SIG-M5 (cell line): ENCODE data around the gene CAMK2A.

Source experiments
- DNase-seq: peaks from one replicate; lab custom pipeline; 2025; lab: John Stamatoyannopoulos, UW

Gene CAMK2A

DNA sequence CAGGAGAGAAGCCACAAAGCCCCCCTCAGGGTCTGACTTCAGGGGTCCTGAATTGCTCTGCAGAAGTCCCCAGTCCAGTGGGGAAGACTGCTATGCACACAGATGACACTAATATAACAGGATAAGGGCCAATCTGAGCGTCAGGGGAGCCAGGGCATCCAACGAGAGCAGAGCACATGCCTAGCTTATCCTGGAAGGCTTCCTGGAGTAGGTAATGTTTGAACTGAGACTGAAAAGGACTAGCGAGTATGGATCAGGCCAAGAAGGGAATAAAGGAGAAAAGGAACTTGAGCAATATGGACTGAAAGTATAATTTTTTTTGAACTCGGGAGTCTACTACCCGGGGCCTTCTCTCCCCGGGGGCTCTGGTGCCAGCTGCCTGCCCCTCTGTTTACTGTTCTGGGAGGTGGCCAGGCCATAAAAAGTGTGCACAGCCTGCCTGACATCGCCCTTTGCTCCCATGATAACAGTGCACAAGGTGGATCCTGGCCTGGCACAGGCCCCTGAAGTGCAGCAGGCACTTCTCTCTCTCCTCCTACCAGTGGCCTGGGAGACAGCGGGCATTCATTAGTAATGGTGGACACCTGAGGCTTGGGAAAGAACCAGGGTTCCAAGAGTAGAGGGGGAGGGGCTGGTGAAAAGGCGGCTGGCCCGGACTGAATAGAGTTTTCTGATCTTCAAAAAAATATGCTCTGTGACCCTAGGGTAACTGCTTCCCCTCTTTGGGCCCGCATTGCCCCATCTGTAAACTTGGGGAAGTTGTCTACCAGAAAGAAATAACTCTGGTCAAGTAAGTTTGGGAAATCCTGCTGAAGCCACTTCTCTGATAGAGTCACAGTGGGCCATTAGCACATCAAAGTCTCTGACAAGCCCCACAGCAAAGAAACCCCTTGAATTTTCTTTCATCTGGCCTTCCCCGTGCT lies 104.3 kb downstream of the CAMK2A start:
- DNase-seq = no peak

DNA sequence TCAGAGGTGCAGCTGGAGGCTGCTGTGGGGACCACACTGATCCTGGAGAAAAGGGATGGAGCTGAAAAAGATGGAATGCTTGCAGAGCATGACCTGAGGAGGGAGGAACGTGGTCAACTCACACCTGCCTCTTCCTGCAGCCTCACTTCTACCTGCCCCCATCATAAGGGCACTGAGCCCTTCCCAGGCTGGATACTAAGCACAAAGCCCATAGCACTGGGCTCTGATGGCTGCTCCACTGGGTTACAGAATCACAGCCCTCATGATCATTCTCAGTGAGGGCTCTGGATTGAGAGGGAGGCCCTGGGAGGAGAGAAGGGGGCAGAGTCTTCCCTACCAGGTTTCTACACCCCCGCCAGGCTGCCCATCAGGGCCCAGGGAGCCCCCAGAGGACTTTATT lies 105.6 kb downstream of the CAMK2A start:
- DNase-seq = no peak

DNA sequence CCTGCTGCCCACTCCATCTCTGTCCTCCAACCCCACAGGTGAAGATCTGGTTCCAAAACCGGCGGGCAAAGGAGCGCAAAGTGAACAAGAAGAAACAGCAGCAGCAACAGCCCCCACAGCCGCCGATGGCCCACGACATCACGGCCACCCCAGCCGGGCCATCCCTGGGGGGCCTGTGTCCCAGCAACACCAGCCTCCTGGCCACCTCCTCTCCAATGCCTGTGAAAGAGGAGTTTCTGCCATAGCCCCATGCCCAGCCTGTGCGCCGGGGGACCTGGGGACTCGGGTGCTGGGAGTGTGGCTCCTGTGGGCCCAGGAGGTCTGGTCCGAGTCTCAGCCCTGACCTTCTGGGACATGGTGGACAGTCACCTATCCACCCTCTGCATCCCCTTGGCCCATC lies 106.1 kb downstream of the CAMK2A start:
- DNase-seq = no peak

DNA sequence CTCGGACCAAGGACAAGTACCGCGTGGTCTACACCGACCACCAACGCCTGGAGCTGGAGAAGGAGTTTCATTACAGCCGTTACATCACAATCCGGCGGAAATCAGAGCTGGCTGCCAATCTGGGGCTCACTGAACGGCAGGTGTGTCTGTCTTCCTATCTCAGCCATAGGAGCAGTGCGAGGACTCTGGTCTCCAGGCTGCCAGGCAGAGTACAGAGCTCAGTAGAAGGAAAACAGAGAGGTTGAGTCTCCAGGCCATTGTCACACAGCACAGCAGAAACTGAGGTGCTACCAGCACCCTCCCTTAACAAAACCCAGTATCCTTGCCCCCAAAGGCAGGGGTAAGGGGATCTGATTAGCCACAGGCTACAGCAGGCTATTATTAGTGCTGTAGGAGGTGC lies 106.8 kb downstream of the CAMK2A start:
- no peak for DNase-seq

DNA sequence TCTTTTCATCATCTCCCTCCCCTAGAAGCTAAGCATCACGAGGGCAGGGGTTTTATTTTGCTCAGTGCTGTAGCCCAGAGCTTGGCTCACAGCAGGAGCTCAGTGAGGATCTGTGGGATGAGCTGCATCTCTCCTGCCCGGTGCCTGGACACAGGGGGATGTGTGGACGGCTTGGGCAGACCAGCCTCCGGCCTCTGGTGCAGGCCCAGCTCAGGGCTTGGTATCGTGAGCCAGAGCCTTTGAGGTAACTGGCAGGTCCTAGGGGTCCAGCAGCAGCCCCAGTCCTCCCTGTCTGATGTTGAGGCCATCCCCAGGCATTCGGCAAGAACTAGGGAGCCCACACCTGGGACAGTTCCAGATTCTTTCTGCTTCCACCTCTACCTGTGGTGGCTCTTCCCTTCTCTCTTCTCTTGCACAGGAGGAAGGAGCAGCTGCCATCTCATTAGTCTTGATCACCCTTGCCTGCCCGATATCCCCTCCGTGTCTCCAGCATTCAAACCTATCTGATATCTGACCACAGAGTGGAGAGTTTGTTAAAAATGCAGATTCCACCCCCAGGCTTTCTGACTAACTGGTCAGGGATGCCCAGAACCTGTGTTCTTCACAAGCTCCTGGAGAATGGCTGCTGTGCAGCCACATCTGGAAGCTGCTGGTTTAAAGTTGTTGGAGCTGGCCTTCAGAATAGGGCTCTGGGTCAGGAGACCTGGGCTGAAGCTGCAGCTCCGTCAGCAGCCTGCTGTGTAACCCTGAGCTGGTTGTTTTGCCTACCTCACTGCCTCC lies 107.6 kb downstream of the CAMK2A start:
- no peak for DNase-seq

DNA sequence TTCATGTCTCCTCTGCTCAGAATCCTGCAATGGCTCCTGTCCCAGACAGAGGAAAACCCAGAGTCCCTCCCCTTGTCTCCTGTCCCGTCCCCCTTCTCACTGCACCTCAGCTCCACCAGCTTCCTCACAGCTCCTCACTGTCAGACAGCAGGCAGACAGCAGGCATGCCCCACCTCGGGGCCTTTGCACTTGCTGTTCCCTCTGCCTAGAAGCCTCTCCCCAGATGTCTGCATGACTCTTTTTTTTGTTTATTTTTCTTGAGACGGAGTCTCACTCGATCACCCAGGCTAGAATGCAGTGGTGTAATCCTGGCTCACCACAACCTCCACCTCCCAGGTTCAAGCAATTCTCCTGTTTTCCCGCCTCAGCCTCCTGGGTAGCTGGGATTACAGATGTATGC lies 108.5 kb downstream of the CAMK2A start:
- no peak for DNase-seq

DNA sequence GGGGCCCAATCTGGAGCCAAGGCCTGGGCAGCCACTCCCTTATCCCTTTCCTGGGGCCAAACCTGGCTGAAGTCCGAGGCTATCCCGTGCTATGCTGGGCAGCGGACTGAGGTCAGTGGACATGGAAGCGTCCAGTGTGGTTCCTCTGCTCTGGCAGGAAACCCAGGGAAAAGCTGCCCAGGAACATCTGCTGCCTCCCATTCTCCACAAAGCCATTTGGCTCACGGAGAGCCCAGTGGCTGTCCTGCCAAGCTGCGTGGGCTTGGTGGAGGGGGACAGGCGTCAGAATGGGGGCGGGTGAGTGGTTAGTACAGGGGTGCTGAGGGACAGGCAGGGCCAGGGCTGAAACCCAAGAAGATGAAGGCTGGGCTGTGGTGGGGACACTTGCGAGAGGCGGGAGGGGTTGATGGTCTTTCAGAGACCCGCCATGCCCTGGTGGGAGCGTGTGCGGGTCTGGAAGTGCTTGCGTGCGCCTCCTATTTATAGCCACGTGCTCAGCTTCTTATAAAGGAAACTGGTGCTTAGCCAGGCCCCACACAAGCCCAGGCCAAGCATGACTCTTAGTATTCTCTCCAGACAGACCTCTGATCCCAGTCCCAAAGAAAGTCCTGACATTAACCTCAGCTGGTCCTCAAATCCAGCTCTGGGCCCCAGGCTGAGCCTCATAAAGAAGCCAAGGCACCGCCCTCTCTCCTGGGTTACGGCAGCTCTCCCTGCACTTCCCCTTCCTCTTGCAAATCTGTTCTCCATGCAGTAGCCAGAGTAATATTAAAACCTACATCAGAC lies 109.1 kb downstream of the CAMK2A start:
- DNase-seq = no peak

DNA sequence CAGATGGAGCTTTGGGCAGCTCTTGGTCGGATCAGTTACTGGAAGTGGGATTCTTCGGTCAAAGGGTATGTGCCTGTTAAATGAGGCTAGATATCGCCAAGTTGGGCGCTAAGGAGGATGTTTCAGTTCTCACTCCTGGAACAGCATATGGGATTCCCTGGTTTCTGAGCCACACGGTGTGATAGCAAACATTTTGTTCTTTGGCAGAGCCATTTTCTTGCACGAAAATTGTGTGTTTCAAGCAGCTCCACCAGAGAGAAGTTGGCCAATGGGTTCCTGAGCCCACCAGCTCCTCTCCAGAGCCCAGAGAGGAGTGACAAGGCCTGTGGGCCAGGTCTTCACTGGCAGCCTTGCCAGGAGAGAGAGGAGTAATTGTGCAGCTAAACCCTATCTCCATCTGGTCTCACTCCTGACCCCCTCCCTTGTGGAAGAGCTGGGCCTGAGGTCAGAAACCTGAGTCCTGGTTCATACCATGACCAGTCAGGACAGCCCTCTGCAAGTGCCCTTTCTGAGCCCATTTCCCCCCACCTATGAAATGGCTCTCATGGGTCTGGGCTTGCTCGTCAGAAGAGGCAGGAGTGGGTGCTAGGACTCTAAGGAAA lies 110.5 kb downstream of the CAMK2A start:
- no peak for DNase-seq

DNA sequence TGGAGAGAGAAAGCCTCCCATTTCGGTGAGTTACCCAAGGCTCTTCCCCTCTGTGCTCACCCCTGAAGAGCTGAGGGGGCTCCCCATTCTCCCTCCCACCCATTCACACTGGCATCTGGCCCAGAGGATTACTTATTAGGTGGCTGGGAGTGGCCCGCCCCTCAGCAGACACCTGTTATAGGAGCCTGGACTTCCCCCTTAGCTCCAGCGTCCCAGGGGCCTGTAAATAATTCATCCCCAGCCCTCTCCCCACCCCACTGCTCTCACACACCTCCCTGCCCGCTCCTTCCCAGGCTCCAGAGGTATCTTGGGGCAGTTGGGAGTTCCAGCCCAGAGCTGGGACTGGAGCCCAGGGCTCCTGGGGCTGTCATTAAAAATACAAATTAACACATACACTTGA lies 111.3 kb downstream of the CAMK2A start:
- no peak for DNase-seq

DNA sequence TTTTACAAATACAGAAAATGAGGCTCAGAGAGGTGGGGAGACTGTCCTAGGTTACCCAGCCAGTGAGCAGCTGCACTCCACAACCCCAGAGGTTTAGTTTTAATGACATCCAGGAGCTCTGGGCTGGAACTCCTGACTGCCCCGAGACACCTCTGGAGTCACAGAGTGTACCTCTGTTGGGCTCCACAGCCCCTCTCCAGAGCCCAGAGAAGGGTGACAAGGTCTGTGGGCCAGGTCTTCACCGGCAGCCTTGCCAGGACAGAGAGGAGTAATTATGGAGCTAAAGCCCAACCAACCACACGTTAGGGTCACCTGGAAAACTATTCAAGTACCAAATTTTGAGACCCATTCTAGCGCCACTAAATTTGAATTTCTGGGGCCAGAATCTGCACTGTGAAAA lies 111.9 kb downstream of the CAMK2A start:
- DNase-seq = no peak

DNA sequence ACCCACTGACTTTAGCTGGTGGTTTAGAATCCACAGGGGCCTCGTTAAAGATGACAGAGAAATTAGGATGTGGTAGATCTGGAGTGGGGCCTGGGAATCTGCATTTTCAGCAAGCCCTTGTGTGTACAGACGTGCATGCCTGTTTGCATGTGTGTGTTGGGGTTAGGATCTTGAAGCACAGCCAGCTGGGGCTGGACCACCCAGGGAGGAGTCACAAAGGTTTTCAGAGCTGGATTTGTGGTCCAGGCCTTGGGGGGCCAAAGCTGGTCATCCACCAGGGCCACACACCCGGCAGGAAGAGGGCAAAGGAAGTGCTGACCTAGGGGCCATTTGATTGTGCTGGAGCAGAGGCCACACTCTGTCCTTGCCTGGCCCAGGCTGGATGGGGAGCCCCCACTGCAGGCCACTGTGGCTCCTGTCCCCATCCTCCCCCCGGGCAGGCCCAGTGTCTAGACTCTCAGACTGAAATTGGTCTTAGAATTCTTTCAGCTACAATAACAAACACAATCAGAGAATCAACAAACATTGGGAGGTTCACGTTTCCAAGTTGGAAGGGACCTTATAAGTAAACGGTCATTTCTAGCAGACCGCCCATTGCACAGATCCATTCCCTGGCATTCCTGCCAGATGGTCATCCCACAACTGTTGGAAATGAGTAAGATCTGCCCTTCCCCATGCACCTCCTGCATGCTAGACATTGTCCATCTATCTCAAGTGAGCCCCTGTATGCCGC lies 112.7 kb downstream of the CAMK2A start:
- no peak for DNase-seq

DNA sequence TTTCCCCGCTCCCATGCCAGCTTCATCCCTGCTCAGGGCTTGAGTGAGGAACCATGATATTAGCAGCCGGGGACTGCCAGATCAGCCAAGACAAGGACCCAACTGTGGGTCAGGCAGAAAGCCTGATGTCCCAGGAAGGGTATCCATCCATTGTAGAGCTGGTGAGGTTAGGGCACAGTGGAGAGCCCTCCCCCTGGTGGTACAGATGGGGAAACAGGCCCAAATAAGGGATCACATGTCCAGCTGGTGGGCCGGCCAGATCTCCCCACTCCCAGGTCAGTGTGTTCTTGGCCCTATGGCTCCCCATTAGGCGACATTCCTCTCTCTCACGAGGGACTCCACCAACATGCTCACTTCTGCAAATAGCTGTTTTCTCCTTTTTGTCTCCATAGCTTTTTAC lies 114.0 kb downstream of the CAMK2A start:
- no peak for DNase-seq

DNA sequence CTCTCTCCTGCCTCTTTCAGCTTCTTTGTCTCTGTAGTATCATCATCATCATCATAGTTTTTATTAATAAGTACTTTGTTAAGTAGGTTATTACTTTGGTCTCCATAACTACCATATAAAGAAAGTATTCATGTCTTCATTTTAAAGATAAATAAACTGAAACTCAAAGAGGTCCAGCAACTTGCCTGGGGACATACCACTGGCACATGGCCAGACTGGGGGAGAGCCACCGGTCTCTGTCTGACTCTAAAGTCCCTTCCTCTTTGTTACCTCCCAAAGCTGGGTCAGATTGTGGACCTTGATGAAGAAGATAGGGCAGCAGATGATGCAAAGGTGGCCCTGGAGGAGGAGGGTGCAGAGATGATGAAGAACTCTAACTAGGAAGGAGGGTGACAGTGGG lies 114.5 kb downstream of the CAMK2A start:
- DNase-seq = no peak

DNA sequence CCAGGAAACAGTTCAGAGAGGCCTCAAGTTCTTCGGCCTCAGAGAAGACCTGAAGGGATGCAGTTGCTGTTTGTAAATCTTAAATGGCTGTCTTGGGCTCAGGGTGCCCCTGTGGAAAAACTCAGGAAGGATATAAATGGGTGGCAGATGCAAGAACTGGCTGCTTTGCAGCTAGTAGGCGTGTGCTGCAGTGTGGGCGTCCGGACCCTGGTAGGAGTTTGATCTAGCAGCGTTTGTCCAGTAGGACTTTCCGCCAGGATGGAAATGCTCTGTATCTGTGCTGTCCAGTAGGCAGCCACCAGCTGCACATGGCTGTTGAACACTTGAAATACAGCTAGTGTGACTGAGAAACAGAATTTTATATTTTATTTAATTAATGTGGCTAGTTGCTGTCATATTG lies 115.3 kb downstream of the CAMK2A start:
- DNase-seq = no peak

DNA sequence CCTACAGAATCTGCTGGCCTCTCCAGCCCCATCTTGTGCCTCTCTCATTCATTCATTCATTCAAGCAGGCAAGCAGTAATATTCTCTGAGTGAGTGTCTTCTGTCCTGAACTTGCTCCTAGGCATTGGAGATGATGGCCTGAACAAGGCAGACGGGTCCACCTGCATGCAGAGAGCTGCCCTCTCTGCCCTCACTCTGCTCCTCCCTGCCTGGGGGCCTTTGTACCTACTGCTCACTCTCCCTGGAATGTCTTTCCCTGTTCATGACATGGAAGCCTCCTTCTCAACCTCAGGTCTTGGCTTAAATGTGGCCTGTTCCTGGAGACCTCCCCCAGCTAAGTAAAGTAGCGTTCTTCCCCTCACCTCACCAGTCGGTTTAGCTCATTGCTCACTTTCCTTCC lies 116.4 kb downstream of the CAMK2A start:
- no peak for DNase-seq

DNA sequence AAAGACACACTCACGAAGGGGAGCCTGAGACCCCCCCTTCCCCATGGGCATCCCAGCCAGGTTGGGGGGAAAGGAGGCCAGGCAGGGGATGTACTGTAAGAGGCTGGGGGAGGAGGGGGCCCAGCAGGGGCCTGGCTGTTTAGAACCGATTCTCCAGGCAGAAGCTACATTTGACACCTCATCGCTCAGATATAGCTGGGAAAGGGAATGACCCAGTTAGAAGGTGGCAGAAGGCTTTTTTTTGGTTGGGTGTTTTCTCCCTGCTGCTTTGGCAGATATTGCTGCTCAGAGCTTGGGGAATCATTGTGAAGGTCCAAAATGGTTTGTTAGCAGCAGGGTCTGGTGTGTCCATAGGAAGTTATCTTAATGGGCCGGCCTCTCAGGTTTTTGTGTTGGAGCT lies 117.0 kb downstream of the CAMK2A start:
- no peak for DNase-seq

DNA sequence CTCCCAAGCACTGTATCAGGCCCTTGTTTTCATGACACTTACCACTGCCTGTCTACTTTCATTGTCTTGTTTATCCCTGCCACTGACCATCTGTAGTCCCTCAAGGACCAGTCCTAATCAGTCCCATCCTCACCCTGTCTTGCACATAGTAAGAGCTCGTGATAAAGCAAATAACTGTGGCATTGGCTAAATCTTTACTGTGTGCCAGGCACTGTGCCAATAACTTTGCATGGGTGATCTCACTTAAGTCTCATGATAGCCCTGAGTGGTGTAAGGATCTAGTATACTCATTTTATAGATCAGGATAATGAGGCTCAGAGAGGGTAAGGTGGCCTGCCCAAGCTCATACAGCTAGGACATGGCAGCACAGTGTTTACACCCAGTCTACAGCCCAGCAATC lies 117.4 kb downstream of the CAMK2A start:
- DNase-seq = no peak
